ENCODE results near the gene HS6ST2.

HS6ST2 gene

DNA sequence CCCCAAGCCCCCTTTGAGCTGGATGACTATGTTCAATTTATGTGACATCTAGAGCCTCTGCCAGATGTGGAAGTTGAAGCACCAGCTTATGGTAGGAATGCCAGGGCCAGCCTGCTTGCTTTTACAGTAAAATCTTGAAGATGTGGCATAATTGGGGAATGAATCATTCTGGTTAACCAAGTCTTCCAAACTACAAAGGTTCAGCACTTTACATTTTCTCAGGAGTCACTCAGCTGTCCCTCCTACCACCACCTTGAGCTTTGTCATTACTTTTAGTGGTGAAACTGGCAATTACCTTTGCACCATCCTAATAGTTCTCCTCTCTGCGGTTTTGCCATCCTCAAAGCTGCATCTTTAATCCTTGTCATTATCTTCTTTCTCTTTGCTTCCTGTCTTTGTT is 172.2 kb downstream of the HS6ST2 start:
- DNase-seq: no peak

DNA sequence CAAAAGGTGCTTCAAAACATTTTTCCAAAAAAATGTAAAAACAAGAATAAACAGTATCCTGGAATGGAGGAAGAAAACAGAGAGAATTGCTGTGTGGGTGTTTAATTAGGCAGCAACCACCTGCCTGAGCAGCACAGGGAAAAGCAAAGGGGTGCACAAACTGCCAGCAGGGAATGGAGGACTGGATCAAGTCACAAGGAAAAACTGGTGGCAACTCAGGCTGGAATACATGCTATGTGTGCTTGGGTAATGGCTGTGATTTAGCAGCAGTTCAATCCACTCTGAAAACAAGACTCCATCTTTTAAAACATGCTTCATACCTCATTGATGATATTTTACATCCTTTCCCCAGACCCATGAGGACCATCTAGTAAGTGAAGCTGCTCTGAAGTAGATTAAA is 179.5 kb downstream of the HS6ST2 start:
- DNase-seq: no peak

DNA sequence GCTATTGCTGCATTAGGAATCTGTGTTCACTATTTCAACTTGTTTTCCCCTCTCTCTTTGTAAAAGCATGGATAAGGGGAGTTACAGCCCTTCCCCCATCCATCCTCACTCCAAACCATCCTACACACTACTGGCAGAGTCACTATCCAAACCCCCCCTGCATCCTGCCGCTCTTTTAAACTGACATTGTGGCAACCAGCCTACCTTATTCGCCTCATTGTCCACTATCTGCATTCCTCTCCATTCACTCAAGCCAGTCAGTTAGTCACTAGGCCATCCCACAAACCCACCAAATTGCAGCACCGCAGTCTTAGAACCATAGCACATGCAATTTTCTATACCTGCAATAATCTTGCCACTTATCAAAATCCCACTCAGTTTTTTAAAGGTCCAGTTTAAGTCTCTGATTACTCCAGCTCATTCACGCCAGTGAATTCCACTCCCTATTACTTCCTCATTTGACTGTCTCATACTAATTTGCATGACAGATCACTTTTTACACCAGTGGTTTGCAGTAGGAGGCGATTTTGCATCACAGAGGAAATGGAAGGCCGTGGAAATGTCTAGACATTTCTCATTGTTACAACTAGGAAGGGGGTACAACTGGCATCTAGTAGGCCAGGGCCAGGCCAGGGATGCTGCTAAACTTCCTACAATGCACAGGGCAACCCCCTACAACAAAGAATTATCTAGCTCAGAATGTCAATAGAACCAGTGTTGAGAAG is 181.8 kb downstream of the HS6ST2 start:
- no peak for DNase-seq

DNA sequence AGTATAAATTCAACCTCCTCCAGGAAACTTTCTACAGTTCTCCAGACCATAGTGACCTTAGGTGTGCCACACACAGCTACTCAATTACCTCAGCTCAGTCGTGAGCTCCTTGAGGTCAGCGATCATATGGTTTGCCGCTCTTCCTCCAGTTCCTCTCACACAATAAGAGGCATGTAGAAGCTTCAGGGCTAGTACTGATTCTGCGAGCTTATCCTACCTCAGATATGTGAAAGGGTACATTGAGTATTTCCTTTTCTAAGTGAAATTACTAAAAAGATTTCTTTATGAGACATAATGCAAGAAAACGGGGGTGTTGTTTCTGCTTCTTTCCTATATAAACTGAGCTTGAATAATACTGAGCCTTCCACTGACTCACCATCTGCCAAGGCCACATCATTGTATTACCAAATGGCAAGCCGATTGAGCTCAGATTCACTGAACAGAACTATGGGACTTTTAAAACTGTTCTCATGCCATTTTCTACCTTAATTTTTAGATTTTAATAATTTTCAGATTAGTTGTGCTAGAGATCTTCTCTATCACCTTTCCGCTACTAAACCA is 183.1 kb downstream of the HS6ST2 start:
- no peak for DNase-seq

DNA sequence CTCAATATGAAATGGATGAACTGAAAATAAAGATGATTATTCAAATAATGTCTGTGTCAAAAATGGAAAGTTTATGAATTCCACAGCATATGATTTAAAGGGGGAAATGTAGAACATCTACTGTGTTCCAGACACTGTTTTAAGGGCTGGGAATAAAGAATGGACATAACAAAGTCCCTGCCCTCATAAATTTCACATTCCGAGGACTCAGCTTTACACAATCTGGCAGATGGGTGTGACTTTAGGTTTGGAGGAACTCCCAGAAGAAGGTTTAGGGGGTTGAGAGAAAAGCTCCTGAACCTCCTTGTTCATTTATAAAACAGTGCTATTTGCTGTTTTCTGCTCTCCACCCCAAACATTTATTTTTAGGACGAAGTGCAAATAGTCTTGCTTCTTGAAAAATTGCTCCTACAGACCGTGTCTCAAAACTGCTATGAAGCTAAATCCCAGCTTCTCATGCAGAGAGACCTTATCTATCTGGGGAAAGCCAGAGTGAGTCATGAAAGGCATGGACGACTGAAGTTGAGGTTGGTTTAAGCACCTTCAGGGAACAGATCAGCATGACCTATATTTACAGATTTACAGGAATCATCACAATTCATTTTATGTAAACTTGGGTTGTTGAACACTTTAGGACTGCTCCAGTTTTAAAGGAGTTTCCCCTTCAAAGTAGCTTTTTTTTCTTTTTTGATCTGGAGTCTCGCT is 184.3 kb downstream of the HS6ST2 start:
- DNase-seq: no peak

DNA sequence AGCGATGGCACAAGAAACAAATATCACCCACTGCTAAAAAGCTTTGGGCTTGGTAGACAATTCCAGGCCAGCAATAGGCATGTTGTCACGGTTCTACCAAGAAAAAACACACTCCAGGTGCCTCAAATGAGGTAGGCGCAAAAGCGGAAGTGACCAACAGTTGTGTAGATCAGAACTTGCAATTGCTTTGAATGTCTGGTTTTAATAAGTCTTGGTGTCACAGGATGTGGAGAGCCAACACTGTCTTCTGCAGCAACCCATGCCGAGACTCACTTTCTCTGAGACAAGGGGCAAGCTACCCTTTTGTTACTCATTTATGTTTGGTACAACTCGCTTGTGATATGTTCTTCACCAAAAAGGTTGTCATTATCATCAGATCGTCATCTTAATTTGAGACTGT is 188.8 kb downstream of the HS6ST2 start:
- DNase-seq: no peak

DNA sequence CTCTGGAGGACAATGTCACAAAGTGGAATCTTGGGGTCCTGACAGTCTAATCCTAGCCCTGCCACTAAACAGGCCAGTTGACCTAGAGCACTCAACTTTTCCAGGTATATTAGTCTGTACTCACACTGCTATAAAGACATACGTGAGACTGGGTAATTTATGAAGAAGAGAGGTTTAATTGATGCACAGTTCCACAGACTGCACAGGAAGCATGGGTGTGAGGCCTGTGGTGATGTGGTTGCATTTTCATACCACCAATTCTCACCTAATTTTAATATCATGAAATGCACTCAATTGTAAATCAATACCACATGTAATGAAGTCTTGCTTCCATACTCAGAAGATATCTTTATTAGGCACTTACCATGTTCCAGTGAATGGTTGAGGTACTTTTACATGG is 192.0 kb downstream of the HS6ST2 start:
- no peak for DNase-seq

DNA sequence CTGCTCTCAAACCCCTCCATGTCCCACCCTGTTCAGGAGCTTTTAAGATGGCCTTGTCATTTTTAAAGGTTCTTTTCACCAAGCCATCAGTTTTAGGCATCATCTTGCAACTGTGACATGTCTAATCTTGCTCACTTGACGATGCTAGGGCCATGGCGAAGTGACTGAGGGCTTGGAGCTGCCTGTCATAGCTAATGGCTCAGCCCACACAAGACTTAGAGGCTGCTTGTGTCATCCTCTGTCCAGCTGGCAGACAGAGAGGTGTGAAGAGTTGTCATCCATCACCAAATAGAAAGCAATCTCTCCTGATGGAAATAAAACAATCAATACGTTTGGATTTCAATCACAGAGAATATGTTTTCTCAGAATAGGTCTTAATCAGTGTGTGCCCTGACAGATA is 194.9 kb downstream of the HS6ST2 start:
- no peak for DNase-seq

DNA sequence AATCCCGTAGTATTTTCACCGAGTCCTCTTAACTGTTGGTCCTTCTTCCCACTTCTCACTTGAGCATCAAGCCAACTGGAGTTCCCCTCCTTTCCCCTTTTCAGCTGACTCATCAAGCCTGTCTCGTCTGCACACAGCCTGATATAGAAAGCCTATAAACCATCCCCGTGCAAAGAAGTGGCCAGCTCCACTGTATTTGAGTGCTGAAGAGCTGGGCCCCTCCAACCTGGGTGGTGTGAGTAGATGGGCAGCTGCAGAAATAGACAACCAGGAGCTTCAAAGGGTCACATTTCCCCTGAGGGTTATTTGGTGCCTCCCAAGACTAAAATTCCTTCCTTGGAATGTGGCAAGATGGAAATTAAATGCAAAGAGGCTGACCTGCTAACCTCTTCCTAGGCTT is 199.7 kb downstream of the HS6ST2 start:
- no peak for DNase-seq

DNA sequence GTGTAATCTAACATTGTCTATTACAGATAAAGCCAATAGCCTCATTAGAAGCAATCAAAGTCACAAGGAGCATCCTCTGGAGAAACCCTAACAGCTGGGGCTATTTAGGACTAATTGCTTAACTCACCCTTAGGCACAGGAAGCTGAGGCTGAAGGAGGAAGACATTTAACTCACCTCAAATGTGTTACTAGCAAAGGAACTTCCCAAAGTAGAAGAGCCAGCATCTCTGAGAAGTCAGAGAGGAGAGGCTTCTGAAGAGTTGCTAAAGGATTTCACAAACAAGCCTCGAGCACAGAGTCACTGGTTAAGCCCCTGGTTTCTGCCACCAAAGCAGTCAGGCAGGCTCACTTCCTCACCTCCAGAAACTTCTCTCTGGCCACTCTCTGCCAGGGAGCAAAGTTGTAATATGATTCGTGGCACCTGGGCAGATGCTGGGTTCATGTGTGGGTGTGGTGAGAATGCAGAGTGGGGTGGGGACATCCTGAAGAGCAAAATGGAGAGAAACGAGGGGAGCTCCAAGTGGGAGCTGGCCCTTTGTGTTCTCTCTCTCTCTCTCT is 201.3 kb downstream of the HS6ST2 start:
- DNase-seq: no peak

DNA sequence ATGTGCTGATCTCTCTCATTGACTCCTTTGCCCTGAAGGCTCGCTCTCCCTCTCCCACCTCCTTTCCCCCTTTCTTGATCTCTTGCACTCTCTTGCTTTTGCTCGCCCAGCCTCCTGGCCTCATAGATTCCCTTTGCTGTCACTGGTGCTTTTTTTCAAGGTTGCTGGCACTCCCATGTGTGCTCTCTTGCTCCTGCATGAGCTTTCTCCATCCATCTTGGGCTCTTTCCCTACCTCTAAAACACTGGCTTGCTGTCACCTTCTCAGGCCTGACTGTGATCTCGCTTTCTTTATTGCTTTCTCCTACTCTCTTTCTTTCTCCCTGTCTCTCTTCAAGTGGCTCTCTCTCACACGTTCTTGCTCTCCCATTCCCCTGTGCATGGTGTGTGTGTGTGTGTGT is 202.0 kb downstream of the HS6ST2 start:
- no peak for DNase-seq

DNA sequence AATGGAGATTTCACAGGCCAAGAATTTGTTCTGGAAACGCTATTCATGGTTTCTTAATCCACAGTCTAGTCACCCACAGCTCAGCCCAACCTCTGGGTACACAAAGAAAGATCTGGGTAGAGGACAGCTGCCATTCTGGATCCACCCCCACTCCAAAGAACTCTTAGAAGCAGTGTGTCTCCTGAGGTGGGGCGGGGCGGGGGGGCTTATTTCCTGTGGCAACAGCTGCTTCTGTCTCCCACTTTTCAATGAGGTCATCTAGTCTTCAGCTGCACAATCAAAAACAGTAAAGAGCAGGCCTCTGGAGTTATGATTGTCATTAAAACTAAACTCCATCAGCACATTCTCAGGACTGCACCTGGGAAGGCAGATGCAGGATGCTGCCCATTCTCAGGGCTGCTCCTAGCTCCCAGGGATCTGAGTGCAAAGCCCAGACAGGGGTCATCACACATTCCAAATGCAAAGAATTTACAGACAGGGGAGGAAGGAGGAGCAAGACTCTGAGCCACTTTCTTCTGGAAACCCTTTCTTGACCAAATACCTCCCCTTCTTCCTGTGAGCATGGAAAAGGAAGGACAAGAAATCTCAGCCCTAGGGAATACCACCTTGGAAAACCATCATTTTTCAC is 207.3 kb downstream of the HS6ST2 start:
- DNase-seq: no peak

DNA sequence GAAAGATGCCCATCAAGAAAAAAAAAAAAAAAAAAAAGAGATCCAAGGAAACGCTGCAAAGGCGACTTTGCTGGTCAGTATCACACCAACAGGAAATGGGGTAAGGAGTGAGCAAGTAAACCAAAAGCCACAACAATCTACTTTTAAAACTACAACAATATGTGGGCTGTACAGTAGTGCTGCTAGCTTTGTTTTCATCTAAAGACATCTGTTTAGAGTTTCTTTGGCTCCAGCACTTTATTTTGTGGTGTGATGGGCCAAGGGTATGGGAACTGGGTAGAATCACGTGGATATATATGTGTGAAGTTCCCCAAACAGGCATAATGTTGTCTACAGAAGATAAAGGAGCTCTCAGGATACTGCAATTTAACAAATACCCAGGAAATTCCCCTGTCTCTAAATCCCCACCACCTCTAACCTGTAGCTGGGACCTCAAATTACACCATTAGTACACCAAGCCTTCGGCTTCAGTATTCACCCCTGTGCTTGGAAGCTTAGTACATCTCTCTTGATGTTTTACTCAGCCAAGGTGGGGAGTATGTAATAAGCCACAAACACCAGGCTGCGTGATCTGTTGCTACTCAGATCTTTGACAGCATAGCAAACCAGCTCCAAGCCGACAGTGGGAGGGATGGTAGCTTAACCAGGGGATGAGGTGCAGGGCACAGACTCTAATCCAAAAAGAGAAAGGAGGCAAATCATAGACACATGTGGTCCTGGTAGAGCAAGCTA is 207.9 kb downstream of the HS6ST2 start:
- no peak for DNase-seq

DNA sequence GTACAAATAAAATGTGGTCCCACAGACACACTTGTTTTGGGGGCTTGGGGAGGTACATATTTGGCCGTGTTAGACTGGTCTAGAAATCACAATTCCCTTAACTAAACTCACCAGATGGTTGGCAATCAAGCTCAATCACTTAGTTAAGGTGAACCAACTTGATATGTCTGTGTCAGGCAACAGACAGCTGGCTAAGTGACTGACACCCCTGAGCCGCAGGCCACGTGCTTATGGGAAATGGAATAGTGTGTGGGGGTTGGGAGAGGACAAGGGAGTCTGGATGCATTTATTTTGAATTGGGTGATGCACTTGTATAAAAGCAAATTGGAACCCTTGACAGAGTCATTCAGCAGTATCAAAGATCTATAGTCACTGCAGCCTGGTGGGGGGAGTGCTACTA is 209.0 kb downstream of the HS6ST2 start:
- no peak for DNase-seq

DNA sequence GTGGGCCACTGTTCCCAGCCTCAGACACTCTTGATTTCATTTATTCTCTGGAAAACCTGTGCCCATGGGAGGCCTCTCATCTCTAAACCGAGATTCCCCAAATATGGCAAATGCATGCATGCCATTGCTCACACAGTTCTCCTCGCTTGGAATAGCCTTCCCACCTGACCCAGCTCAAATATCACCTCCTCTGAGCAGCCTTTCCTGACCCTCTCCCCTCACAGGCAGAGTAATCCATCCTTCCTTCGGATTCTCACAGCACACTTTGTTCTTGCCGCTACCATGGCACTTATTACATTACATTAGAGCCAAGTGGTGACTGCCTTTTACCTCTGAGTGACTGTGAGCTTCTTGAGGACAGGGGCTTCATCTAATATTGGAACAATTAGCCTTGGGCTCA is 209.5 kb downstream of the HS6ST2 start:
- no peak for DNase-seq

DNA sequence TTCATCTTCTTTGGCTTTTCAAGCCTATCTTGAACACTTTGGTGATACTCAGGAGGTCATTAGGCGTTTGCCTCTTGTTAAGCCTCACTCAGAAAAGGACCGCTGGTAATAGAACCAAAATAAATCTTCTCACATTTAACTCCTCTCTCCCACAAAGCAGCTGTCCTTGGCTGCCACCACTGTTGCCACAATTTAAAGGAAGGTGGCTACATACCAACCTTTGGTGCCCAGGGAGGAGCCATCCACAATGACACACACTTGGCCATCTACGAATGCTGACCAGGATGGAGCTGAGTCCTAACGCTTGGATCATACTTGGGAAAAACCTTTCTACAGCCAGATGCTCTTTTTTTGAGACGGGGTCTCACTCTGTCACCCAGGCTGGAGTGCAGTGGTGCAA is 210.2 kb downstream of the HS6ST2 start:
- DNase-seq: no peak

DNA sequence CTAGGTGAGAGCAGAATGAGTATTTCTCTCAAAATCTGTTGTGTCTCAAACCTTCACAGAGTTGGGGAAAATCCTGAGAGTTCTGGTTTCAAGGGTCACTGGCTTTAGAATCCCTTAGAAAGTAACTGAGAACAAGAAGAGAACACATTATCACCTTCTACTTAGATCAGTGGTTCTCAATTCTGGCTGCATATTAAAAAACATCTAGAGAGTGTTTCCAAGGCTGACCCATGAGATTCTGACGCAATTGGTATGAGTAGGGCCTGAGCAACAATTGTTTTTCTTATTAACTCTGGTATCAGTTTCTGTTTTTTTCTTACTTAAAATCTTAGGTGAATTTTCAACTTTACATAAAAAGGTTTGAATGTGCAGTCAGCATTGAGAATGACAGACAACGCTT is 212.8 kb downstream of the HS6ST2 start:
- DNase-seq: no peak

DNA sequence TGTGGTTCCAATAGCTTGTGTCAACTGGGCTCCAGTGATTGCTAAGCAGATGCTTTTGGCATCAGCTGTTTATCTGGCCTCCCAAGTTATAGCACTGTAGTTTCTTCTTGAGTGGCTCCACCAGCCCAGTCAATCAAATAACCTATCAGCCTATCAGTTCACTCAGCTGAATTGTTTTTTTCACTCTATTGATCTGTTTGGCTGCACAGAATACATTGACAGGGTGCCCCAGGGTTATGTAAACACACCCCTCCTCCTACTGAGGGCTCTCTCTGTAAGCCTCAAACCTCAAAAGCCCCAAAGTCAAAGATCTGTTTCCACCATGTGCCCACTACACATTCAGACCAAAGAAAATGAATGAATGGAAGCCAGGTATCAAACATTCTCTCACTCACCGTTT is 214.0 kb downstream of the HS6ST2 start:
- no peak for DNase-seq

DNA sequence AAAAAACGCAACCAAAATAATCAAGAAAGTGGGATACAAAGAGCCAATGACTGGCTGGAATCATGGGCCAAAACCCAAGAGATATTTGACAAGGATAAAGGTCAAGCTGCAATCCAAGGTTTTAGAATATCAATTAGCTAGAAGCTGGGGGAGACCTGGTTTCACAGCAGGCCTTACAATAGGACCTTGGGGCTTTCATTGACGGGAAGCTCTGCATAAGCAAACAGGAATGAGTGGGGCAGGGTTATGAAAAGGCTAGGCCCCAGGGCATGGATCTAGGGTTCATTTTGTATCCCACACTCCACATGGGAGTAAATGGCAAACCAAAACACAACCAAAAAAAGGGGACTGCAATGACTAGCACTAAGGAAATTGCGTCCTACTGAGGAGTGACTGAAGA is 215.3 kb downstream of the HS6ST2 start:
- DNase-seq: no peak

DNA sequence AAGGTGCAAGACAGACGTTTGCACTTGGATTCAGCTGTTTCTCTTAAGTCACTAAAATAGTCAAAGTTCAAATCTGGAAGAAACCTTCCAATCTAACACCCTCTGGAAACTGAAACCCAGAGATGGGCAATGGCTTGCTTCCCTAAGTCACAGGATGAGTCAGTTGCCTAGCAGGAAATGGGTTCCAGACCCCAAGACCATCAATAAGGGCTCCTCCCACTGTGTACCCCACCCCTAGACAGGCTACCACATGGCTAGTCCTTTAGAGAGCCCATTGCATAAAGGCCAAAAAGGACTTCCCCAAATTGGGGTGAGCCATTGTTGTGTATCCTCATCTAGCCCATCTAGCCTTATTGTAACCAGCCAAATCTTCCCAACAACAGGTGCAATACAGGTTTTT is 216.2 kb downstream of the HS6ST2 start:
- DNase-seq: no peak

DNA sequence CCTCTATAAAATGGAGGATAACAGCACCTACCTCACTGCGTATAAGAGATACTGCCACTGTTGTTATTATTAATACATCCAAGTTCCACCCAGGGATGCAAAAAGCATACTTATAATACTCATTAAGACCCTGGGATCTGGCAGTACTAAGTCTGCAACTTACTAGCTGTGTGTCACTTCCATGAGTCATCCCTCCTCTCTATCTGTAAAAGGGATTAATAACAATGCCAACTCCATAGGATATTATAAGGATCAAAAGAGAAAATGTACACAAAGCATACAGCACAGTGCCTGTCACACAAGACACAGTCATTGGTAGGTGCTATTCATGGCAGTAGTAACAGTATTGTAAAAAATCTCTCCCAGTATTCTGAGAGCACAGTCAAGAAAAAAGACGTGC is 216.7 kb downstream of the HS6ST2 start:
- DNase-seq: no peak

DNA sequence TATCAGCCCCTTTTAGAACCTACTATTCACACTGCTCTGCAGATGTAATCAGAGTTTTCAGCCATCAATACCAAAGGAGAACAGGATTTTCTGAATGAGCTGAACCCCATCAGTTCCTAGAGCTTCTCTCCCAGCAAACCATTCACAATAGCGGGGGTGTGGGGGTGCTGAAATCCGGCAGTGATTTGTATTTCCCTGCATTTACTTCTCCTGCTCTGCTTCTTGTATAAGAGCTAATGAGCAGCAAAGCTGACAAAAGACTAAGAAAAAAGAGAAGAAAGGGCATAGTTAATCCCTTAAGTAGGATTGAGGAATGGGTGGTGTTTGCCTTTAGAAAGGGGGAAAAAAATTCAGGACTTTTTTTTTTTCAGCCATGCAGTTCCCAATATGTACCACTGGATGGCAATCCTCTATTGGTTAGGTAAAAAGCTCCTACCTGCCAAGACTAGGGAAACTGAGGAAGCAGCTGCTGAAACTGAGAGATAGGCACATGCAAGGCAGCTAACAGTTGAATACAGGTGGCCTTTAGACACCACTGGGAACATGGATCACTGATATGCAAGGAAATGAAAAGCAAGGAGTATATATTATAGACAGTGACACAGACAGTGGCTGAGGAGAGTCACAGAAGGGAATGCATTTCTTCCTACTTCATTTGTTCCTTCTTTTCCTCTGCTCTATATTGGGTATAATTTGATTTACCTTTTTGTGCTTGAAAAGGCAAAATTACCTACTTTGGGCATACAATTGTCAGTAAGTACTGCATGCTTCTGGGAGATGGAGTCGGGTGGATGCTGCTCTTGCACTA is 217.9 kb downstream of the HS6ST2 start:
- DNase-seq: no peak
